MM.1S (cell line): ENCODE measurements around the gene DLGAP1.

Experiments
- DNase-seq: peaks from one replicate; pipeline ENCODE4 v3.0.0-alpha.2; 2015
- H2AFZ ChIP-seq: fragments of 300-600 bp; sonication (generic); 2 replicates; pipeline ENCODE4 v1.6.0; 2016; ENCODE audit warnings: antibody characterized with exemption, low read length
- H3F3A ChIP-seq: fragments of 300-600 bp; sonication (generic); 2 replicates; pipeline ENCODE4 v1.6.1; 2016; ENCODE audit warnings: mild to moderate bottlenecking, antibody characterized with exemption, low read length, moderate library complexity, mixed read lengths; ENCODE audit not compliant: insufficient read depth
- H3K27ac ChIP-seq: fragments of 300-600 bp; sonication (generic); 2 replicates; pipeline ENCODE4 v1.5.1; 2016; ENCODE audit warnings: mild to moderate bottlenecking, low read length
- H3K27me3 ChIP-seq: fragments of 300-600 bp; sonication (generic); replicated peaks from 2 replicates; pipeline ENCODE4 v1.6.0; 2016; ENCODE audit warnings: low read length; ENCODE audit not compliant: insufficient read depth
- H3K36me3 ChIP-seq: fragments of 300-600 bp; sonication (generic); replicated peaks from 2 replicates; pipeline ENCODE4 v1.6.1; 2016; ENCODE audit warnings: mild to moderate bottlenecking, low read length, mixed read lengths; ENCODE audit not compliant: insufficient read depth
- H3K4me1 ChIP-seq: fragments of 300-600 bp; sonication (generic); 2 replicates; pipeline ENCODE4 v1.6.1; 2016; ENCODE audit warnings: low read length, mixed read lengths
- H3K4me2 ChIP-seq: fragments of 300-600 bp; sonication (generic); 2 replicates; pipeline ENCODE4 v1.6.0; 2016; ENCODE audit warnings: low read depth, low read length
- H3K4me3 ChIP-seq: fragments of 300-600 bp; sonication (generic); 2 replicates; pipeline ENCODE4 v1.5.1; 2016; ENCODE audit warnings: low read length, mixed read lengths
- H3K79me2 ChIP-seq: fragments of 300-600 bp; sonication (generic); 2 replicates; pipeline ENCODE4 v1.6.1; 2016; ENCODE audit warnings: mixed run types, low read length, mixed read lengths
- H3K9ac ChIP-seq: fragments of 300-600 bp; sonication (generic); 2 replicates; pipeline ENCODE4 v1.6.1; 2016; ENCODE audit warnings: low read length, mixed read lengths
- H3K9me2 ChIP-seq: fragments of 300-600 bp; sonication (generic); replicated peaks from 2 replicates; pipeline ENCODE4 v1.6.1; 2016; ENCODE audit warnings: mild to moderate bottlenecking, low read length, mixed read lengths; ENCODE audit not compliant: insufficient read depth
- H3K9me3 ChIP-seq: fragments of 300-600 bp; sonication (generic); replicated peaks from 2 replicates; pipeline ENCODE4 v1.6.1; 2016; ENCODE audit warnings: mild to moderate bottlenecking, low read length, mixed read lengths; ENCODE audit not compliant: insufficient read depth
- H4K20me1 ChIP-seq: fragments of 300-600 bp; sonication (generic); 2 replicates; pipeline ENCODE4 v1.6.1; 2016; ENCODE audit warnings: mild to moderate bottlenecking, low read length, moderate library complexity, mixed read lengths; ENCODE audit not compliant: insufficient read depth
- EZH2 ChIP-seq: fragments of 300-600 bp; sonication (generic); optimal IDR thresholded peaks from 2 replicates; pipeline ENCODE3; 2017; ENCODE audit warnings: low read depth, mild to moderate bottlenecking, antibody characterized with exemption, low read length, mixed read lengths
- EZH2phosphoT487 ChIP-seq: fragments of 300-600 bp; sonication (generic); IDR thresholded peaks from 2 replicates; pipeline ENCODE4 v1.6.1; 2018; ENCODE audit warnings: antibody characterized with exemption, low read length
- TF ChIP-seq, protein P1 (sequence below): fragments of 300-600 bp; sonication (generic); IDR thresholded peaks from 2 replicates; pipeline ENCODE4 v1.5.1; 2016; ENCODE audit warnings: antibody characterized with exemption, low read length, mixed read lengths

The DLGAP1 gene

DNA sequence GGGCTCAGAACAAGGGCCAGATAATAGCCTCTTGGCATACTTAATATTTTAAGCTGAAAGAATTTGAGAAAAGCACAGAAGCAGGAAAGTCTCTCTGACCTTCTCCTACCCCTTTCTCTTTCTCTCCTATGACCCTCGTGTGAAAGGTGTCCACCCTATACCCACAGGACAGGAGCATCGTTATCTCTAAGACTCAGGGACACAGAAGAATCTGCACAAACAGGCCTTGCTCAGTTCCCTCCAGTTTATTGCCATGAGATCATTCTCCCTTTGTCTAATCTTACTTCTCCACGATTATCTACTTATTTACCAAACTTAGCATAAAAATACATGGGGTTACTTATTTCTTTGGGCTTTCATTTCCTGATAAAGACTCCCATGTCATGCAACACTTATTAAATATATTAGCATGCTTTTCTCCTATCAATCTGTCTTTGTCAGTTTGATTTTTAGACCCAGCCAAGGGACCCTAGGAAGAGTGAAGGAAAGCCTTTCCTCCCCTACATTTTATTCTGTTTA lies 370.7 kb downstream of the DLGAP1 start:
- DNase-seq, result no peak
- Histone ChIP-seq H3K9me3 (no peaks in the 10 kb centered on the region), H3F3A (no peaks in the 10 kb centered on the region), H3K9ac (no peak overlapping the region), H3K9me2 (no peaks in the 10 kb centered on the region), H3K4me1 (no peaks in the 10 kb centered on the region), H3K27ac (no peak overlapping the region), H2AFZ (no peak overlapping the region), H3K79me2 (no peaks in the 10 kb centered on the region), H3K4me2 (no peak overlapping the region), H4K20me1 (no peaks in the 10 kb centered on the region), H3K27me3 (no peaks in the 10 kb centered on the region), H3K4me3 (no peak overlapping the region), H3K36me3 (no peaks in the 10 kb centered on the region)
- TF ChIP-seq EZH2phosphoT487 (no peak), EZH2 (no peak)
- TF ChIP-seq, protein P1, sequence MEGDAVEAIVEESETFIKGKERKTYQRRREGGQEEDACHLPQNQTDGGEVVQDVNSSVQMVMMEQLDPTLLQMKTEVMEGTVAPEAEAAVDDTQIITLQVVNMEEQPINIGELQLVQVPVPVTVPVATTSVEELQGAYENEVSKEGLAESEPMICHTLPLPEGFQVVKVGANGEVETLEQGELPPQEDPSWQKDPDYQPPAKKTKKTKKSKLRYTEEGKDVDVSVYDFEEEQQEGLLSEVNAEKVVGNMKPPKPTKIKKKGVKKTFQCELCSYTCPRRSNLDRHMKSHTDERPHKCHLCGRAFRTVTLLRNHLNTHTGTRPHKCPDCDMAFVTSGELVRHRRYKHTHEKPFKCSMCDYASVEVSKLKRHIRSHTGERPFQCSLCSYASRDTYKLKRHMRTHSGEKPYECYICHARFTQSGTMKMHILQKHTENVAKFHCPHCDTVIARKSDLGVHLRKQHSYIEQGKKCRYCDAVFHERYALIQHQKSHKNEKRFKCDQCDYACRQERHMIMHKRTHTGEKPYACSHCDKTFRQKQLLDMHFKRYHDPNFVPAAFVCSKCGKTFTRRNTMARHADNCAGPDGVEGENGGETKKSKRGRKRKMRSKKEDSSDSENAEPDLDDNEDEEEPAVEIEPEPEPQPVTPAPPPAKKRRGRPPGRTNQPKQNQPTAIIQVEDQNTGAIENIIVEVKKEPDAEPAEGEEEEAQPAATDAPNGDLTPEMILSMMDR, result no peak

DNA sequence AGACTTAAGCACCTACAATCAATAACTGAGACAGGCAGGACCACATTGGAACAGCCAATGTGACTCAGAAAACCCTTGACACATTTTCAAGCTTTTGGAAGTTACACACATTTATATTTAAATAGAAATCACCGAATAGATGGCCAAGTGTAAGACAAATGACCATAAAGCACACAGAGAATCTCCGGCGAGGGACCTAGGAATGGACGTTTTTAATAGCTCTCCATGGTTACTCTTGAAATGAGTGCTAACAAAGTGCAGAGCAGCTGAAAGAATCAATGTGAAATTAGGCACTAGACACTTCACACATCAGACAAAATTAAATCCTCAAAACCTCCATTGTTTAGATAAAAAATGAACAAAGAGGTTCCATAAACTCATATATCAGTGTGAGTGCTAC lies 376.9 kb downstream of the DLGAP1 start:
- Histone ChIP-seq H3K9ac (no peak overlapping the region), H3K9me2 (no peaks in the 10 kb centered on the region), H3K9me3 (no peaks in the 10 kb centered on the region), H3K27me3 (no peaks in the 10 kb centered on the region), H3K36me3 (no peaks in the 10 kb centered on the region), H3K4me3 (no peak overlapping the region), H3K4me1 (no peaks in the 10 kb centered on the region), H3K4me2 (no peak overlapping the region), H2AFZ (no peak overlapping the region), H4K20me1 (no peaks in the 10 kb centered on the region), H3F3A (no peaks in the 10 kb centered on the region), H3K79me2 (no peaks in the 10 kb centered on the region), H3K27ac (no peak overlapping the region)
- TF ChIP-seq EZH2phosphoT487 (no peak), EZH2 (no peak)
- TF ChIP-seq, protein P1, result no peak
- DNase-seq, result no peak

DNA sequence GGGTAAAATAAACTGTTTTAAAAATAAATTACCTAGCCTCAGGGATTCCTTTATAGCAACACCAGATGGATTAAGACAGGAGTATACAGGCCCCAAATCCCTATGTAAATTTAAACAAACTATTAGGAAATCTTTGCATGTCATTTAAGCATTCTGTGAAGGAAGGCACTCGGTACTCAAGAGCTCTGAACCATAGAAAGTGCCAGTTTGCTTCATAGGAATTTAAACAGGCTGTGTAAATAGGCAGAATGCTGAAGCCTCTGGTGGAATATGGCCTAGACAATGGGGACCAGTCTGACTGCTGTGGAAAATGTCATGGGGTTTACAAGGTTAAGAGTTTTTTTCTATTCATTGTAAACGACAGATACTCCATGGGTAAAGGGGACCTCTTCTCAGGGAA lies 377.4 kb downstream of the DLGAP1 start:
- DNase-seq, result no peak
- Histone ChIP-seq H3K36me3 (no peaks in the 10 kb centered on the region), H3K79me2 (no peaks in the 10 kb centered on the region), H3F3A (no peaks in the 10 kb centered on the region), H2AFZ (no peak overlapping the region), H3K4me1 (no peaks in the 10 kb centered on the region), H3K4me2 (no peak overlapping the region), H3K9me3 (no peaks in the 10 kb centered on the region), H4K20me1 (no peaks in the 10 kb centered on the region), H3K27me3 (no peaks in the 10 kb centered on the region), H3K27ac (no peak overlapping the region), H3K9me2 (no peaks in the 10 kb centered on the region), H3K9ac (no peak overlapping the region), H3K4me3 (no peak overlapping the region)
- TF ChIP-seq EZH2 (no peak), EZH2phosphoT487 (no peak)
- TF ChIP-seq, protein P1, result no peak

DNA sequence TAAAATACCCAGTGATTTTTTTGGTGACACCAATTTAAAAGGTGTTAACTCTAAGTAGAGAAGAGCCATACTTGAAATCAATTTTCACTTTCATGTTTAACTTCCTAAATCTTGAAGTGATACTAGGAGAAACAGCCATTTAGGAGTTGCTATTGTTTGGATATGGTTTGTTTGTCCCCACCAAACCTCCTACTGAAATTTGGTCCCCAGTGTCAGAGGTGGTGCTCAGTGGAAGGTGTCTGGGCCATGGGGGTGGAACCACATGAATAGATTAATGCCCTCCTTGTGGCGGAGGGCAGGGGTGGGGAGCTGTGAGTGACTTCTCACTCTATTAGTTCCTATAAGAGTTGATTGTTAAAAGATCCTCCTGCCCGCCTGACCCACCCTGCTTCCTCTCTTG lies 377.9 kb downstream of the DLGAP1 start:
- no peaks in the 10 kb centered on the region for H3K9me2 ChIP-seq
- no peak for DNase-seq
- no peaks in the 10 kb centered on the region for H3K27me3 ChIP-seq
- H2AFZ ChIP-seq, result no peak overlapping the region
- H3K9me3 ChIP-seq, result no peaks in the 10 kb centered on the region
- H3K9ac ChIP-seq, result no peak overlapping the region
- no peaks in the 10 kb centered on the region for H3K4me1 ChIP-seq
- no peak overlapping the region for H3K4me3 ChIP-seq
- H3K4me2 ChIP-seq, result no peak overlapping the region
- no peaks in the 10 kb centered on the region for H4K20me1 ChIP-seq
- no peaks in the 10 kb centered on the region for H3F3A ChIP-seq
- H3K36me3 ChIP-seq, result no peaks in the 10 kb centered on the region
- H3K27ac ChIP-seq, result no peak overlapping the region
- no peak for TF ChIP-seq EZH2
- no peak for TF ChIP-seq EZH2phosphoT487
- TF ChIP-seq, protein P1, result no peak
- no peaks in the 10 kb centered on the region for H3K79me2 ChIP-seq
